ENCODE results near the gene MUC7. TPM values are rescaled to one million over a fixed set of nuclear protein-coding genes. Genes with fewer than 3 reads are reported as not detected.

MUC7 gene
- total RNA-seq, 1 donor from 2014 or later = not detected

- no peak for FAIRE-seq
- DNase-seq (ENCODE audit: low spot score in 2 of 2) = no peak
Measured at GRCh38 chr4:70531981-70532380, 60.0 kb downstream of the MUC7 start.

Other genes with a start within 250 kb of the MUC7 start
- gene FDCSP, start 246.1 kb upstream of the MUC7 start, total RNA-seq = not detected
- gene CSN3, start 229.6 kb upstream of the MUC7 start, total RNA-seq = not detected
- gene CABS1, start 137.2 kb upstream of the MUC7 start, total RNA-seq = not detected
- not detected for gene SMR3A, start 111.4 kb upstream of the MUC7 start, total RNA-seq
- not detected for gene SMR3B, start 89.1 kb upstream of the MUC7 start, total RNA-seq
- not detected for gene OPRPN, start 74.3 kb upstream of the MUC7 start, total RNA-seq
- gene AMTN, start 46.4 kb downstream of the MUC7 start, total RNA-seq = not detected
- 1.2 TPM for gene AMBN, start 120.1 kb downstream of the MUC7 start, total RNA-seq
- gene ENAM, start 156.5 kb downstream of the MUC7 start, total RNA-seq = under 0.01 TPM
- gene JCHAIN, start 194.3 kb downstream of the MUC7 start, total RNA-seq = under 0.01 TPM
- 16.3 TPM for gene UTP3, start 216.3 kb downstream of the MUC7 start, total RNA-seq
- 669 TPM for gene RUFY3, start 249.8 kb downstream of the MUC7 start, total RNA-seq

Data from frontal cortex (tissue), 4 donors.